Anterior cingulate cortex (tissue), 58 donors: Measurements from ENCODE around the gene GSTA4.
A peak's percentile ranks its signal among the peaks of the same experiment; 100 is the strongest.
"Not testable (repeated sequence)": the region's sequence is repeated elsewhere in the genome, so short reads cannot be mapped to it uniquely, and the experiment has no call there.

Experiments
- DNase-seq, 58 donors: peaks; one replicate each; lab custom pipeline; 2025; lab: John Stamatoyannopoulos, UW

Gene GSTA4

DNA sequence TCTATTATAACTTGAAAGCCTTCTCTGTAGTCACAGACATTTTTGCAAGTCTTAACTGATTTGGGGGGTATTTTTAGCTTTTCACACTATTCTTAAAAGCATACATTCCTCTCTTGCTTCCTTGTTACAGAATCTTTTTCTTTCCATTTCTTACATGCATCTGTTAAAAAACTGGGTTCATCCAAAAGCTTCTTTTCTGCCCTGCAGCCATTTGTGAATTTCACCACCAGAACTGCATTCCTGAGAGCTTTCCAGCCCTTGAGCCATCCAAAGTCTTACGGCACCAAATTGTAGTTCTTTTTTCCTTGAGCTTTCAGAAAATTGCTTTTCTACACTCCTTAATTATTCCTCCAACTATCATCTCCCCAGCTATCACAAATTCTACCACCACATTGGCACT, 19.7 kb upstream of the GSTA4 start:
- DNase-seq: no peak

DNA sequence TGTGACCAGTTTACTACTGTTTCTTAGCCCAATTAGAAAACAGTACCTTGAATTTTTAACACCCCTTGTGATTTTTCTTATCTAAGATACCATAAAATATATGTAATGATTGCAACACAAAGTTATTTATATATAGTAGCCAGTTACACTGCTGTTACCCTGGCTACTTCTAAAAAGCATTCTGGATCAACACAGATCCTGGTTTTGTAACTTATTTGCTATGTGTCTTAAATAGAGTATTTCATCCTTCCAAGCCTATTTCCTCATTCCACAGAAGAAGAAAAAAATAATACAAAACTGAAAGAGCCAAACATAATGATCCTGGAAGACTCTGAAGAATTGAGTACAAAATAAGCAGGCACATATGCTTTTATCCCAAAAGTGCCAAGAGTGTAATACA, 19.0 kb upstream of the GSTA4 start:
- no peak for DNase-seq

DNA sequence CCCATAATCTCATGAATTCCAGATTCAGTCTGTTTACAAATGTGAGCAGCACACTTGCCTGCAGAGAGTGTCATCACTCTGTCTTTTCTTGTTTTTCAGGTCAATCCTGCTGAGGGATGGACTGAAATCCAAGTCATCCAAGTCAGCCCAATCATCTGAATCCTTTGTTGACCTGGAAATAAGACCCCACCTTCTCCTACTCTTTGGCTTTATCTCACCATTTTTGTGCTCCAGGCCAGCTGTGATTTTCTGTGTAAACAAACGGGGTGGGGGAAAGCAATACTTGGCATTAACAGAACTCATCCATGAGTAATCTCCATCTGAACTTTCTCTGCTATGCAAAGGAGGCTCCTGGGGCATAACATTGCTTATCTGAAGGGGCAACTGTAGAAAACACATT, 16.9 kb upstream of the GSTA4 start:
- DNase-seq: no peak

DNA sequence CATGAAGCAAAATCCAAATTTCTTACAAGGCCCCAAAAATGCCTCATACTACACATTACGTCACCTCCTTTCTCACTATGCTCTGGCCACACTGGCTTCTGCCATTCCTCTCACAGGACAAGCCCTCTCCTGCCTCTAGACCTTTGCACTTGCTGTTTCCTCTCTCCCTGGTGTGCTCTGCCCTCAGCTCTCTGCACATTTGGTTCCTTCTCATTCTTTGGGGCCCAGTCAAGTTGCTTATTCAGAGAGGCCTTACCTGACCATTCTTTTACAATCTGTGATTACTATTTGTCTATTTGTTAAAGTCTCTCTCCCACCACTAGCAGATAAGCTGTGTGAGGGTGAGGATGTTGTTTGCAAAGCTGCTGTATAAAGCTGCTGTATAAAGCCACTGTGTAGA, 15.4 kb upstream of the GSTA4 start:
- DNase-seq: no peak

DNA sequence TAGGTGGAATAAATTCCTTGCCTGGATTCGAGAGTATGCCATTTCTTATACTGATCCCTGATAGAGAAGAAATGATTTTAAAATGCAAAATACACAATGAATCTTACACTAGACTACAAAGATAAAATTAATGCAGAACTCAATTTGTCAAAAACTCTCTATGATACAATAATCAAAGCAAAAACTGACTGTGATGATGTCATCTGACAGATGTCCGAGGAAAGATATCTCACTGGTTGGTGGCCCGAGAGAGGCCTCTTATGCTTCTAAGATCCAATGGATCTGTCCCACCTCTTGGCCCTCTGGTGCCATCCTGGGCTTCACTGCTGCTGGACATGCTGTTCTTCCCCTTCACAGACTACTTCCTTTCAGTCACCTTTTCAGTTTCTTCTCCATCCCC, 14.4 kb upstream of the GSTA4 start:
- no peak for DNase-seq

DNA sequence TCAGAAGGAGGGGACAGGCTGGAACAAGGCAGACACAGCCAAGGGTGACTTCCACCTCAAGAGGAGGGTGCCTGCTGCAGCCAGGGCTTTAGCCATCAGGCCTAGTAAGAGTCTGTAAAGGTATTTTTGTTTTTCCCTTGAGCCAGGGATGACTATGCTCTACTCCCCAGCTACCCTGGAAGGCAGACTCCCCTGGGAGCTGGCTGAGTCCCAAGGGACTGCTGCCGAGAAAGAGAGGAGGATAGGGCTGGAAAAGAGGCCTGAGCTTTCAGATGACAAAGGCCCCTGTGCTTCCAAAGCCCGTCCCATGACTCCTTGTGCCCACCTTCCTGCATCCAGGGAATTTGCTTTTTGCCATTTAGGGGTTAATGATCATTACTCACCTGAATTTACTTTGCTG, 14.0 kb upstream of the GSTA4 start:
- DNase-seq: no peak

DNA sequence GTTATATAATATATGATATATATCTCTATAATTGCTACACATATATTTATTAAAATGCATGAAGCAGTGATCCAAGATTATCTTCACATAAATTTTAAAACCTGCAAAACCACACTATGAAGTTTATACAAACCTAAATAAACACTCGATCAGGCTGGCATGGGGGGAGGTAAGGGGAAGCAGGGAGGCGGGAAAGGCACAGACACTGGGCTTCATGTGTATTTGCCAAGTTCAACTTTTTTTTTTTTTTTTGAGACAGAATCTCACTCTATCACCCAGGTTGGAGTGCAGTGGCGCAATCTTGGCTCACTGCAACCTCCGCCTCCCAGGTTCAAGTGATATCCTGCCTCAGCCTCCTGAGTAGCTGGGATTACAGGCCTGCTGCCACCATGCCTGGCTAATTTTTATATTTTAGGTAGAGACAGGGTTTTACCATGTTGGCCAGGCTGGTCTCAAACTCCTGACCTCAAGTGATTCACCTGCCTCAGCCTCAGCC, 13.2 kb upstream of the GSTA4 start:
- DNase-seq: not testable (repeated sequence)

DNA sequence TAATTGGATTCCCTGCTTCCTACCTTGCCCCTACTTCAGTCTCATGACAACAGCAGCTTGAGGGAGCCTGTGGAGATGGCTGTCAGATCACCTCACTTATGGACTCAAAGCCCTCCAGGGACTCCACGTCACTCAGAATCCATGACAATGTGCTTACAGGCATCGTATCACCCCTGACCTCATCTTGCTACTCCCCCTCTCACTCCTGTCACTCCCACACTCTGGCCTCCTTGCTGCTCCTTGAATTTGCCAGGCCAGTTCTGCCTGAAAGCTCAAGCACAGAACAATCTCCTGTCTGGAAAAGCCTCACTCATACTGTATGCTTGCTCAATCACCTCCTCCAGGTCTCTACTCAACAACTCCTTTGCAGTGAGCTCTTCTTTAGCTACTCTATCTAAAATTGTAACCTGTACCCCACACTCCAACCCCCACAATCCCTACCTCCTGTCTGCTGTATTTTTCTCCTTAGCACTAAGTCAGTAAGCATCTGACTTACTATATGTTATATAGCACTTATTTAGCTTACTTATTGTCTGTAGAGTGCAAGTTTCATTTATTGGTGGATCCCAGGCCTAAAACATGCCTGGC, 10.7 kb upstream of the GSTA4 start:
- no peak for DNase-seq

DNA sequence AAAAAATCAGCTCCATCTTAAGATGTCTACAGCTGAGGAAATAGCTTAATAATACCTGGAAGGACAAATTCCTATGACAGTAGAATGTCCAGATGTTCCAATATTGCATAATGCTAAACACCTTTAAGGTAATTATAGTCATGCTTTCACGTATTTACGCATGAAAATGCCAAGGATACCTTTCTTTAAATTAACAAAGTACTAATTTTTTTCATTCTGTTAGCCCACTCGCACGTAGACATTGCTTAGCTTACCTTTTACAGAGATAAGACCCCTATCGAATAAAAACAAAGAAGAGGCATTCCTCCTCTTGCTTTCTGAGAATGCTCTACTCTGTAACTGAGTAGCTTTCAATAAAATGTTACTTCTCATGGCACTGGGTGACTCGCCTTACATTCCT, 4.4 kb upstream of the GSTA4 start:
- no peak for DNase-seq

DNA sequence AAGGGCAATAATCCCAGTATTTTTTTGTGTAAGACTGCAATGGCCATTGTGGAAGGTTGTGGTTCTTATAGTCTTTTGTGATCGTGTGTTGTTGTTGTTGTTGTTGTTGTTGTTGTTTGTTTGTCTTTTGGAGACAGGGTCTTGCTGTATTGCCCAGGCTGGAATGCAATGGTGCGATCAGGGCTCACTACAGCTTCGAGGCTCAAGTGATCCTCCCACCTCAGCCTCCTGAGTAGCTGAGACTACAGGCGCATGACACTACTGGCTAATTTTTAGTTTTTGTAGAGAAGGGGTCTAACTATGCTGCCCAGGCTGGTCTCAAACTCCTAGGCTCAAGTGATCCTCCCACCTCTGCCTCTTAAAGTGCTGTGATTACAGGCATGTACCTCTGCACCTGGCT, 3.5 kb upstream of the GSTA4 start:
- no peak for DNase-seq

DNA sequence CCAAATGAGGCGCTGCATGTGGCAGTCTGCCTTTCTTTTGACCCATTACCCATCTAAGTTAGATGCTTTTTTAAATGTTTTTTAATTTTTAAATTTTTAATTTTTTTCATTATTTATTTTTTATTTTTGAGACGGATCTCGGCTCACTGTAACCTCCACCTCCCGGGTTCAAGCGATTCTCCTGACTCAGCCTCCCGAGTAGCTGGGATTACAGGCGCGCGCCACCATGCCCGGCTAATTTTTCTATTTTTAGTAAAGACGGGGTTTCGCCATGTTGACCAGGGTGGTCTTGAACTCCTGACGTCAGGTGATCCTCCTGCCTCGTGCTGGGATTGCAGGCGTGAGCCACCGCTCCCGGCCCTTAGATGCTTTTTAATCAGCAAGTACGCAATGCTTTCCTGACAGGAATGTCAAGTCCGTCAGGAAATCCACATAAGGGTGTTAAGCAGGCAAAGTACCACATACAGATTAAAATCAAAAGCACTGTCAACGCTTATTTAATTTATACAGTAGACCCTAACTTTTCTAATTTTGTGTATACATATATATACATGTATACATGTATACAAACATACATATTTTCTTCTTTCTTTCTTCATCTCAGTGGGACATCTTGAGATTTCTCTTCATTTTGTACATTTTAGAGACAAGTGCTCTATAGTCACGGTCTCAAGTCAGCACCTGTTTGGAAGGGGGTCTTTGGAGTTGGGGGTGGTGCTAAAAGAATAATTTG, 995 bp upstream of the GSTA4 start:
- DNase-seq: peak in 18 of 58 donors; percentile 3 to 66 (median 32)

DNA sequence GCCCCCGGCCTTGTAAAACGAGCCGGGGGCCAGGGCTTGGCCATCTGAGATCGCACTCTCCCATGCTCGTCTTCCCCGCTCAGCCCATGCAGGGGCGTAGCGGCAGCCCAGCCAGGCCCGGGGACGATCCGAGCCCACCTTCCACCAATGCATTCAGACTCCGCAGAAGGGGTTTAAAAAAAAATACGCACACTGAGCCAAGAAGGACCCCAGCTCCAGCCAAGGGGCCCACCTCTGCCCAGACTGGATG, 320 bp downstream of the GSTA4 start:
- DNase-seq: peak in 42 of 58 donors; percentile 17 to 85 (median 56)

DNA sequence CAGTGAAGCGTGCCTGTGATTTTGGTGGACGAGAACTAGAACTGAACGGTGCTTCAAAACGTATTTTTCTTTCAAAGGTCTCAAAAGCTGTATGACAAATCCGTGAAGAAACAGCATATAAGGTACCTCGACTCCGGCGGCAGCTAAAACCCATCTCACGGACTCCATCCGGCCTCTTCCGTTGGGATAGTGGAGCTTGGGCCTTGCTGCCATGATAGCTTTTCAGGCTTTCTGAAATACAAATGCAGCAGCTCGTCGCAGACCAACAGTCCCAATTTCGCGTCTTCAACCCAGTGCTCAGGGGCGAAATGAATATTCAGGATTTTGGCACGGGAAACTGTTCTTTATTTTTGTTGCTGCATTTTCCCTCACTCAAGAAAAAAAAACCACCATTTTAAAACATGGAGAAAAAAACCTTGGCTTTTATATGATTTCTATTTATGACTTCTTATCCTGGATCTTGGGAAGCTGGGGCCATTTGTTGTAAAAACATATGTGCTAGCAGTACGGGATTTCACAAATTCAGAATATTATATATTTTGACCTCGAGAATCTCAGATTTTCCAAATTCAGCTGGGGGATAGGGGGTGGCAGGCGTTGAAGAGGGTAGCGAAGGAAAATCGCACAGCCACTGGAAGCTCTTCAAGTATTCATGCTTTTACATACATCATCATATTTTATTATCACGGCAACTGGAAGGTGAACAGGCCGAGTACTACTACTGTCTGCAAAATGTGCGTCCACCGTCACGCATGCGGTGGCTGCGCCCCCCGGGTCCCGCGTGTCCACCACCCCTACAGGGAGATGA, 849 bp downstream of the GSTA4 start:
- DNase-seq: peak in 47 of 58 donors; percentile 7 to 59 (median 27)

DNA sequence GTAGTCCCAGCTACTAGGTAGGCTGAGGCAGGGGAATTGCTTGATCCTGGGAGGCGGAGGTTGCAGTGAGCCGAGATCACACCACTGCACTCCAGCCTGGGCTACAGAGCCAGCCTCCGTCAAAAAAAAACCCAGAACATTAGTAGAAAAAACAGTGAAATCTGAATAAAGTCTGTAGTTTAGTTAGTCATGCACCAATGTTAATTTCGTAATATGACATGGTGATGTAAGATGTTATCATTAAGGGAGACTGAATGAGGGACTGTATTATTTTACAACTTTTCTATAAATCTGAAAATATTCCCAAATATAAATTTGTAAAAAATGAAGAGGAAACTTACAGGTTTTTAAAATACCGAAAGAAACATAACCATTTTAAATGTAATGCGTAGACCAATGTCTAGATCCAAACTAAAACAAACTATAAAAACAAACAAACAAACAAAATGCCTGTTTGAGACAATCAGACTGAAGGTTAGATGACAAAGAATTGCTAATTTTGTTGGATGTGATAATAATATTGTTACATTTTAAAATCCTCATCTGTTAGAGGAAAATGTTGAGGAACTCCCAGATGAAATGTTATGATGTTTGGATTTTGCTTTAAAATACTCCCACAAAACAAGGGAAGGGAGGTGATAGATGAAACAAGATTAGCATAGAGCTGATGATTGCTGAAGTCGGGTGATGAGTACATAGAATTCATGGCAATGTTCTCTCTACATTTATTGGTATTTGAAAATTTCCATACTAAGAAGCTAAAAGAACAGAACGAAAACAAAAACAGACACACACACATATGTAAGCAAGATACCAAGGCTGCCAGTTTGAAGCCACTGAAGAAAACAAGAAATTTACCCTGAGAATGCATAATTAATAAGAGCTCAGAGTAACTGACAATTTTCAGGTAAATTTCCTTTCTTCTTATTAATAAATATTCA, 1.8 kb downstream of the GSTA4 start:
- no peak for DNase-seq

DNA sequence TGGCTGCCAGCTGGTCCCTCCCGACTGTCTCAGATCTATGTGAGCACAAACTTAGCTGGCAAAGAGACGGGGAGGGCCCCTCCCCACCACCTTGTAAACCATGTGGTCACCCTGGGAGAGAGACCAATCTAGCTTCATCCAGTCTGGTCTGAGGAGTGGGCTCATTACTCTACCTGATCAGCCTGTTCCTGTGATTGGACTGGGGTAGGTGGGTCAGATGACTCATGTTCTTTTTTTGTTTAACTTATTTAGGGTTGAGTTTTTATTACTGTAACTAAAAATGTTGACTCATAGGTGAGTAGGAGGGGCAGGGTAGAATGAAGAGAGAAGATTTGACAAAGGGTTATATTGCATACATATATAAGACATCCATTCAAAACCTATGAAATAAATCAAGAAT, 4.7 kb downstream of the GSTA4 start:
- no peak for DNase-seq

DNA sequence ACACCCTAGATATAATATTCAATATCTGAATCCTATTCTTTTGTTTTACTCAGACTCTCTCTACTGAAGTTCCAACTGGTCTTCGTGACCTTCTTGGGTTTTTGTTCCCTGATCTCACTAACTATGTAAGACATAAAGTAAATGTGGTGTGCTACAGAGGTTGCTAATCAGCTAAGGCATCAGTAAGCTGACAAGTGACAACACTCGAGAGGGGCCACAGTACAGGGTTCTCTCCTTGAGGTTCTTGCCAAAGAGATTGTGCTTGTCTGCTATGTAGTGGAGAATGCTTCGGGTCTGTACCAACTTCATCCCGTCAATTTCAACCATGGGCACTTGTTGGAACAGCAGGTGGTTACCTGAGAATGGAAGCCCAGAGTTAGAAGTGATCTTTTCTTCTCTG, 9.9 kb downstream of the GSTA4 start:
- no peak for DNase-seq

DNA sequence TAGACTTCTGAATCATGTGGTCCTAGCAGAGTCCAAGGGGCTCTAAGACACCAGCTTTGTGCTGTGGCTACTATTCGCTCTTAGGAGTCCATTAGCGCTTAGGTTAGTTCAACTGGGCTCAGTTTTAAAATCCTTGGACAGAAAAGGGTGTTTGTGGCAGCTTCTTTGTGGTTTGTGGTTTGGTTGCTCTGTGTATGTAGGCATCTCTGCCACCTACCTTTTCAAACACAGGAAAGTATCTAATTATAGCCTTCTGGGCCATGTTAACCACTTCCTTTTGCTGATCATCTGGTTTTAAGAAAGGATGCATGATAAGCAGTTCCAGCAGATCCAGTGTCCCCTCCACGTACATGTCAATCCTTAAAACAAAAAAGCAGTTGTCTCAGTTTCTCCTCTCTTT, 10.8 kb downstream of the GSTA4 start:
- no peak for DNase-seq

DNA sequence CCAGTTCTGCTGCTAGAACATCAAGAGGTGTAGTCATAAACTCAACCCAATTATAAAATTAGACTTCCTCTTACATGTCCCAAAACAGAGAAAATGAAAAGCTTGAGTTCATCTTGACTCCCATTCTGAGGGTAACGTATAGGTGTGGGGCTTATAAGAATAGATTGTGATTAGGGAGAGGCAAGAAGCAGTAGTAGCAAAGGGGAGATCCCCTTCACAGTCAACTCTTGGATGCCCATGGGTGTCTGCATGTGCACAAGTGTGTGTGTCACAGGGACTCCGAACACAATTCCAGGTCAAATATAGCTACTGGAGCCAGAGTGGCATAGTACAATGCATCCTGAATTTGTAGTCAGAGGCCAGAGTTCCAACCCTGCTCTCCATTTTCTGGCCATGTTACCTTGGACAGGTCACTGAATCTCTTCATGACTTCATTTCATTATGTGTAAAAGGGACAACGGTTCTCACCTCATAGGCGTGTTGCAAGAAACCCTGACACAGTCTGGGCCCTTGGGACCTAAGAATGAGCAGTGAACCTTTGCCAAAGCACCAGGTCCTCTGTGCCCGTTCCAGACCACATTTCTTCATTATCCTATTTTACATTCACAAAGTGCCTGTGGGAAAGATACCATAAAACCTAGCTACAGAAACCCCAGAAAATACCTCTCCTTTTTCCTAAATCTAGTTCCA, 11.8 kb downstream of the GSTA4 start:
- no peak for DNase-seq

DNA sequence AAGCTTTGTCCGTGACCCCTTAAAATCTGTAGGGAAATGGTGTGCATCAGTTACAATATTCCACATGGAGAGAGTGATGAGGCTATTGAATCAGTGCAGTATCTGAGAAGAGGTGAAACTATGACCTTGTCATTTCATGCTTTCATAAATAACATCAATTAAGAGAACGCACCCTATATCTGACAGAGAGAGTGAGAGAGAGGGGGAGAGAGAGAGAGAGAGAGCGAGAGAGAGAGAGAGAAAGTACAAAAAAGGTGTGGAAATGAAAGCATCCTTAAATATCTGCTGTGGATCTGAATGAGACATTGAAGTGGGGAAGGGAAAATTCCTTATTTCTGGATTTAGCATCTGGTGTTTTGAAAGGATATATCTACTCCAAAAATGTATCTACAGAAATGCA, 12.4 kb downstream of the GSTA4 start:
- no peak for DNase-seq
